ENCODE data around the gene PHLDB1. TPM values are rescaled to one million over a fixed set of nuclear protein-coding genes. Genes with fewer than 3 reads are reported as not detected.
A peak's percentile ranks its signal among the peaks of the same experiment; 100 is the strongest.

Gene PHLDB1
- total and polyA plus RNA-seq, 11 donors, result 86.0 to 129 (median 113) TPM

GRCh38 chr11:118639899-118640298 lies 32.5 kb downstream of the PHLDB1 start:
- DNase-seq, result peak in 1 of 5 donors; percentile 57
- intact Hi-C loops (cut with DNase I), result no loop called here
- peak; percentile 29 to 60 (median 46) for ATAC-seq
- H3K27me3 ChIP-seq, result no peaks in the 10 kb centered on the region
- no peaks in the 10 kb centered on the region for H3K9me3 ChIP-seq
- H3K4me3 ChIP-seq, result no peak overlapping the region
- peaks cover 0 to 72% (median 37%) of the 10 kb centered on the region in 12 donors for H3K4me1 ChIP-seq
- peak overlapping the region in 9 of 12 donors; percentile 28 to 71 (median 54) for H3K27ac ChIP-seq
- TF ChIP-seq POLR2A (IDR thresholded peaks at IDR 0.05), result no peak
- TF ChIP-seq CTCF (IDR thresholded peaks at IDR 0.05), result no peak
- peaks cover 0 to 100% (median 94%) of the 10 kb centered on the region in 9 donors for H3K36me3 ChIP-seq
- 57 to 69% (median 63%) methylated on average over 4 of the region's 4 CpGs for WGBS, 4 donors

DNA sequence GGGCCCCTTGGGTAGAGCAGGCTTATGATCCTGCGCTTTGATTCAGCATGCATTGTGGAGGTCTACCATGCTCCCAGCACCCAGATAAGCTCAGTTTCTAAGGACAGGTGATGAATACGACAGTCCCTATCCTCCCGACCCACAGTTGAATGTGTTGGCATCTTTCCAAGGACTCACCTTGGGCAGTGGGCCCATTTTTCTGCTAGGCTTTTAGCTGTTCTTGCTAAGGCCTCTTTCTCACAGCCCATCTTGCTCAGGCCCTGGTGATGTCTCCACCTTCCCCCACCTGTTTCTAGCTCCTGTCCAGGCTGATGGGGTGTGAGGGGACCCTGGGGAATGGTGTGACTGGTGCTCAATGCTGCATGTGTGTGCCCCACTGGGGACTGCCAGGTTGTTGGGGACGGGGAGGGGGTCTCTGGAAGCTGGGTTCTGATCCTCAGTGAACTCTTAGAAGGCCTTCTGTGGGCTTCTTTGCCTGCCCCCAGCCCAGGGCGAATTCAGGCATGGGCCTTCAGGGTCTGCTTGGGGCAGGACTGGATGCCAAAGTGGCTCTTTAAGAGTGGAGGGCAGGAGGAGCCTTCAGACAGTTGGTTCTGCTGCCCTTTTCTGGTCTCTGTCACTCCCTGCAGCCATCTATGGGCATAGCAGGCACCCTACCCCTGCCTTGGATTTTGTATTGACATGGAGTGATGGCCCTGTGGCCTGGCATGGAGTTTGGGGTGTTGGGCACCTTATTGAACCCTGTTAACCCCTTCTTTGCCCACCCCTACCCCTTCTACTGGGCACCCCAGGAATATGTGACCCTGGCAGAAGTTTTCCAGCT lies 33.1 kb downstream of the PHLDB1 start:
- H3K4me1 ChIP-seq, result peaks cover 0 to 68% (median 31%) of the 10 kb centered on the region in 12 donors
- no peak for ATAC-seq
- WGBS, 4 donors, result 55 to 66% (median 59%) methylated on average over 4 to 5 of the region's 5 CpGs

DNA sequence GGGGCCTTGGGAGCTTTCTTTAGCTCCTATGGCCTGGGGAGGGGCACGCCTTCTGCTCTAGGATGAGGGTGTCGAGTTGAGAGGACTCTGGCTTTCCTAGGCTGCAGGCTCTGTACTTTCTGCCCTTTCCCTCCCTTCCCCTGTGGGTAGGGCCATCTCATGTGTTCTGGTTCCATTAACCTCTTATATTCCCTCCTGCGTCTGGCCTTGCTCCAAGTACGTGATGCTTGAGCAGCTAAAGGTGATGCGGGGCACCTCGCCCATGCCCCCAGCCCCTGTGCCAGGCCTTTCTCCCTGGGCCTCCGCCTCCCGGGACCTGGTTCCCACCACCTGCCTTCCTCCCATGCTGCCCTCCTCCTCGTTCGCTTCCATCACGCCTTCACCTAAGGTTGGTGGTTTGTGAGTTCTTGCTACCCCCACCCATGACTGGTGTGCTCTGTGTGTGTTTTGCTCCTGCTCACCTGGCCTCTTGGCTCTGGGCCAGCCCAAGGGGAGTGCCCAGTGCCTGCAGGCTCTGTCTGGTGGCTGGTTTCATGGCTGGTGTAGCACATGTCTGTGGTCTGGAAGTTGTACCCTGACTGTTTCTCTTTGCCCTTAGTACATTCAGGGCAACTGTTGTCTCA lies 34.1 kb downstream of the PHLDB1 start:
- H3K4me3 ChIP-seq, result no peak overlapping the region
- peak in 1 of 5 donors; percentile 47 for DNase-seq
- peak overlapping the region in 1 of 12 donors; percentile 34 for H3K27ac ChIP-seq
- TF ChIP-seq POLR2A (IDR thresholded peaks at IDR 0.05), result no peak
- TF ChIP-seq CTCF (IDR thresholded peaks at IDR 0.05), result no peak
- H3K27me3 ChIP-seq, result no peaks in the 10 kb centered on the region
- H3K9me3 ChIP-seq, result no peaks in the 10 kb centered on the region
- ATAC-seq, result no peak
- peaks cover 0 to 64% (median 27%) of the 10 kb centered on the region in 12 donors for H3K4me1 ChIP-seq
- WGBS, 4 donors, result 84 to 91% (median 86%) methylated on average over 11 of the region's 11 CpGs
- H3K36me3 ChIP-seq, result peaks cover 0 to 100% (median 94%) of the 10 kb centered on the region in 9 donors
- intact Hi-C loops (cut with DNase I), result no loop called here

More for the DNA sequence above, 33.1 kb downstream of the PHLDB1 start:
- H3K27ac ChIP-seq, result peak overlapping the region in 5 of 12 donors; percentile 5 to 71 (median 53)
- H3K27me3 ChIP-seq, result no peaks in the 10 kb centered on the region
- no peaks in the 10 kb centered on the region for H3K9me3 ChIP-seq
- TF ChIP-seq CTCF (IDR thresholded peaks at IDR 0.05) (peak in 3 of 12 donors; percentile 14 to 26 (median 18)), POLR2A (IDR thresholded peaks at IDR 0.05) (no peak)
- H3K4me3 ChIP-seq, result no peak overlapping the region
- intact Hi-C loops (cut with DNase I), result no loop called here
- DNase-seq, result no peak
- H3K36me3 ChIP-seq, result peaks cover 0 to 100% (median 94%) of the 10 kb centered on the region in 9 donors

All from heart left ventricle (tissue), 16 donors.